Colonic mucosa (tissue), 4 donors: Measurements from ENCODE around the gene ASNS. TPM values are rescaled to one million over a fixed set of nuclear protein-coding genes. Genes with fewer than 3 reads are reported as not detected.

ENCODE experiments used
- DNase-seq: peaks from one replicate; pipeline ENCODE4 v3.0.0-alpha.2; 2020
- H3K27ac ChIP-seq: fragments of 200-600 bp; one replicate; pipeline ENCODE4 v1.8.0; 2021
- H3K27me3 ChIP-seq: fragments of 200-600 bp; one replicate; pipeline ENCODE4 v1.8.0; 2021
- H3K36me3 ChIP-seq: fragments of 200-600 bp; one replicate; pipeline ENCODE4 v1.8.0; 2021
- H3K4me1 ChIP-seq: fragments of 200-600 bp; one replicate; pipeline ENCODE4 v1.8.0; 2021; ENCODE audit warnings: mild to moderate bottlenecking
- H3K4me3 ChIP-seq: fragments of 200-600 bp; one replicate; pipeline ENCODE4 v1.8.0; 2021
- H3K9ac ChIP-seq, 2 donors: one replicate each; pipeline ENCODE4 v1.7.0; 2013; ENCODE audit warnings: control low read depth in 2 of 2, low read depth in 2 of 2, low read length in 2 of 2
- H3K9me3 ChIP-seq: fragments of 200-600 bp; one replicate; pipeline ENCODE4 v1.8.0; 2021
- intact Hi-C: fragments of 100-400 bp; cut with DNase I; formaldehyde crosslinking; loops from one replicate; pipeline ENCODE4 v1.14.1; 2022
- total RNA-seq, 2 donors: library from RNA; stranded (reverse); fragmentation: NEBNext Ultra II Directional in 1 of 2; extraction: Animal tissue kit (Norgen Biotek cat#: 25700) in 1 of 2; gene quantifications; one replicate each; pipeline ENCODE4 v1.2.1, GENCODE V29; 2021
- TF ChIP-seq, protein P1 (sequence below): fragments of 200-600 bp; IDR thresholded peaks from one replicate; pipeline ENCODE4 v1.8.0; 2022; ENCODE audit warnings: antibody characterized with exemption, mild to moderate bottlenecking
- donor health status: healthy.
- donor health status: DM: no; HTN: no; CAD: no.
- donor health status: DM: no; HTN: no; CAD: no.

Gene ASNS
- total RNA-seq, 2 donors from 2014 or later, result 16.0 to 48.3 TPM

DNA sequence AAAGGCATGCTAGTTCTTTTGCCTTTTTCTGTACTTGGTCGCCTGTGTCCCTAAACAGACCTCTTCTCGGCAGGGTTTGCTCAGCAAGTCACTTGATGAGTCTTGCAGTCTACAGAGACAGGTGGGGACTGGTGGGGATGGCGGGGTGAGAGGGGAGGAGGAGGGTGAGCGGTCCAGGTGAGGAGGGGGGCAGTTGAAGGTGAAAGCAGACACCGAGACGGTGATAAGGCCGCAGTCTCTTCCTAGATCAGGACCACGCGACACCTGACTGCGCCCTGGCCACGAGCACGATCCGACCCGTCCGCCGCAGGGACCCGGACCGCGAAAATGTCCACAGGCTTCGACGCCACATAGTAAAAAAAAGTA, 566 bp downstream of the ASNS start:
- no peaks in the 10 kb centered on the region for H3K36me3 ChIP-seq
- H3K27me3 ChIP-seq, result no peaks in the 10 kb centered on the region
- H3K27ac ChIP-seq, result peak overlapping the region; percentile 63
- TF ChIP-seq, protein P1, sequence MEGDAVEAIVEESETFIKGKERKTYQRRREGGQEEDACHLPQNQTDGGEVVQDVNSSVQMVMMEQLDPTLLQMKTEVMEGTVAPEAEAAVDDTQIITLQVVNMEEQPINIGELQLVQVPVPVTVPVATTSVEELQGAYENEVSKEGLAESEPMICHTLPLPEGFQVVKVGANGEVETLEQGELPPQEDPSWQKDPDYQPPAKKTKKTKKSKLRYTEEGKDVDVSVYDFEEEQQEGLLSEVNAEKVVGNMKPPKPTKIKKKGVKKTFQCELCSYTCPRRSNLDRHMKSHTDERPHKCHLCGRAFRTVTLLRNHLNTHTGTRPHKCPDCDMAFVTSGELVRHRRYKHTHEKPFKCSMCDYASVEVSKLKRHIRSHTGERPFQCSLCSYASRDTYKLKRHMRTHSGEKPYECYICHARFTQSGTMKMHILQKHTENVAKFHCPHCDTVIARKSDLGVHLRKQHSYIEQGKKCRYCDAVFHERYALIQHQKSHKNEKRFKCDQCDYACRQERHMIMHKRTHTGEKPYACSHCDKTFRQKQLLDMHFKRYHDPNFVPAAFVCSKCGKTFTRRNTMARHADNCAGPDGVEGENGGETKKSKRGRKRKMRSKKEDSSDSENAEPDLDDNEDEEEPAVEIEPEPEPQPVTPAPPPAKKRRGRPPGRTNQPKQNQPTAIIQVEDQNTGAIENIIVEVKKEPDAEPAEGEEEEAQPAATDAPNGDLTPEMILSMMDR, result no peak
- DNase-seq, result no peak
- H3K9me3 ChIP-seq, result no peaks in the 10 kb centered on the region
- H3K4me3 ChIP-seq, result peak overlapping the region; percentile 62
- intact Hi-C loops, result no loop called here
- H3K4me1 ChIP-seq, result no peaks in the 10 kb centered on the region
- H3K9ac ChIP-seq, result peak overlapping the region; percentile 76 to 87

DNA sequence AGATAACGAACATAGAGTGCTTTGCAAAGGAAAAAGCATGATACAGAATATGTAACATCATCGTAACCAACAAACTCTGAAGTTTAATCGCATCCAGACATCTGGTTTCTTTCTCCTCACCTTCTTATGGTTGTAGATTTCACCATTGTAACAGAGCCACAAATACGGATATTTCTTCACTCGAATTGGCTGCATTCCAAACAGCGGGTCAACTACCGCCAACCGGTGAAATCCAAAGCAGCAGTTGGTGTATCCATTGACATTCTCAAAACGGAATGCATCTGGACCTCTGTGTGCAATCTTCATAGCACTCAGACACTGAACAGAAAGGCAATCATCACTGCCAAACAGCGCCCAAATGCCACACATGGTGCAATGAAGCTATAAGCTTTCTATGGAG, 3.4 kb downstream of the ASNS start:
- Histone ChIP-seq H3K36me3 (no peaks in the 10 kb centered on the region), H3K4me3 (no peak overlapping the region), H3K9me3 (no peaks in the 10 kb centered on the region), H3K27ac (no peak overlapping the region), H3K4me1 (no peaks in the 10 kb centered on the region), H3K27me3 (no peaks in the 10 kb centered on the region), H3K9ac (no peak overlapping the region)
- intact Hi-C loops, result no loop called here
- no peak for DNase-seq
- TF ChIP-seq, protein P1, result no peak

DNA sequence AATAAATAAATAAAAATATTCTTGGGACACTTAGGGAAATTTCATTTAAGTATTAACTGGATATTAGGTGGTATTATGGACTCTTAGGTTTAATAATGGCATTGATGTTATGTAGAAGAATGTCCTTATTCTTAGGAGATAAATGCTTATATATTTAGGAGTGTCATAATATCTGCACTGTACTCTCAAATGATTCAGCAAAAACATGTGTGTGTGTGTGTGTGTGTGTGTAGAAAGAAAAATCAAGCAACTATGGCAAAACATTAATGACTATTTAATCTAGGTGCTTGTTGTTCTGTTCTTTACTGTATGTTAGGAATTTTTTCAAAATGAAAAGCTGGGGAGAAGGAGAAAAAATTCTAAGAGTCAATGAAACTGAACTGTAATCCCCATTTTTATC, 3.9 kb downstream of the ASNS start:
- Histone ChIP-seq H3K27ac (no peak overlapping the region), H3K4me1 (no peaks in the 10 kb centered on the region), H3K9ac (no peak overlapping the region), H3K4me3 (no peak overlapping the region), H3K36me3 (no peaks in the 10 kb centered on the region), H3K27me3 (no peaks in the 10 kb centered on the region), H3K9me3 (no peaks in the 10 kb centered on the region)
- intact Hi-C loops, result no loop called here
- DNase-seq, result no peak
- TF ChIP-seq, protein P1, result no peak

DNA sequence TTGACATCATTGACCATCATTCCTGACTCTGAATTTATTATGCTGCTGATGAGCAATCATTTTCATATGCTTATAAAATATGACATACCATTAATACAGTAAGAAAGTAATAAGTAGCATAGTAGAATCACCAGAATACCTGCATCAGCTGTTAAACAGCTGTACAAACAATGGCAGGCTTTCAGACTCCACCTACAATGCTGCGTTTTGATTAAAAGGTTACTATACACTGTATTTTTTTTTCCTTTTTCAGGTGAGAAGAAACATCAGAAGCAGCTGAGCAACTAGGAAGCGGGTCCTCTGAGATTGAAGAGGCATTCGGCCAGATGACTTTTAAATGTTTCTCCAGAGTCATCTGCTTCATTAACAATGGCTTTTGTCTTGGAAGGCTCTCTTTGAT, 7.1 kb downstream of the ASNS start:
- TF ChIP-seq, protein P1, result no peak

DNA sequence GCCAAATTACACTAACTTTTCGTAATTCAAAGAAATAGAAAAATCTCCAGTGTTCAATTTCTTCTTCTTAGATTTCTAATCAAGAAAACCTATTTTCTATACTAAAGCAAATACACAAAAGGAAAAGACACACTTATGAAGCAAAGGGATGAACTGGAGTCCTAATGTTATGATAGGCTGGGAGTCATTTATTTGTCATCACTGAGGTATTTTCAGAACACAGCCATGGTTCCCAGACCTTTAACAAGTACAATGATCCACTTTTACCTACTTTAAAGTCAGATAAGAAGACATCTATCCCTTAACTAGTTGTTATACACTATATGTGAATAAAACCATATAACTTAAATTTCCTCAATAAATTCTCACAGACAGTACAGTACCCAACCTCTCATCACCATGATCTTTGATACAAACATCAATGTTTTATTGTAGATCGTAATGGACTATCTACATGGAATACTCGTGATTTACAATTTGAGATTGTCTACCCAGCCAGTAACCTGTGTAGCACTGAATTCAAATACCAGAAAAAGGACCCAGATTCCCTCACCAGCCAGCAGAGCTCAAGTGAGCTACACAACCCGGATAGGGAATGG, 12.5 kb downstream of the ASNS start:
- H3K36me3 ChIP-seq, result no peaks in the 10 kb centered on the region
- no peaks in the 10 kb centered on the region for H3K9me3 ChIP-seq
- H3K9ac ChIP-seq, result no peak overlapping the region
- DNase-seq, result no peak
- no peak overlapping the region for H3K27ac ChIP-seq
- no peaks in the 10 kb centered on the region for H3K27me3 ChIP-seq
- no peak overlapping the region for H3K4me3 ChIP-seq
- TF ChIP-seq, protein P1, result no peak
- intact Hi-C loops, result no loop called here
- H3K4me1 ChIP-seq, result no peaks in the 10 kb centered on the region

More for the DNA sequence above, 7.1 kb downstream of the ASNS start:
- Histone ChIP-seq H3K4me3 (no peak overlapping the region), H3K36me3 (no peaks in the 10 kb centered on the region), H3K27me3 (no peaks in the 10 kb centered on the region), H3K9me3 (no peaks in the 10 kb centered on the region), H3K27ac (no peak overlapping the region), H3K9ac (no peak overlapping the region), H3K4me1 (no peaks in the 10 kb centered on the region)
- intact Hi-C loops, result no loop called here
- DNase-seq, result no peak
